NCI-H1105 treated with DMSO at 0.1 percent for 48 hours (cell line): ENCODE measurements around the gene EXOC7.
A peak's percentile ranks its signal among the peaks of the same experiment; 100 is the strongest.

Source experiments
- DNase-seq: peaks from one replicate; lab custom pipeline; 2025; lab: John Stamatoyannopoulos, UW

Gene EXOC7

GRCh38 chr17:76103274-76104139 lies at the start of gene EXOC7:
Gene EXOC7, minus strand, starts transcription at chr17:76103787. Its CDS starts 95 bp downstream, at chr17:76103692.
- peak; percentile 82 for DNase-seq

- no peak for DNase-seq
These were observed 49.6 kb upstream of the EXOC7 start for GRCh38 chr17:76153202-76153601.

- DNase-seq = no peak
These were observed 49.0 kb upstream of the EXOC7 start for GRCh38 chr17:76152591-76152990.

- no peak for DNase-seq
These were observed 48.4 kb upstream of the EXOC7 start for GRCh38 chr17:76151896-76152454.

GRCh38 chr17:76150712-76151622 lies 47.4 kb upstream of the EXOC7 start:
- no peak for DNase-seq

GRCh38 chr17:76149214-76149613 lies 45.6 kb upstream of the EXOC7 start:
- DNase-seq = no peak

- no peak for DNase-seq
These were observed 44.4 kb upstream of the EXOC7 start for GRCh38 chr17:76148015-76148326.

- DNase-seq = peak; percentile 58
These were observed 43.8 kb upstream of the EXOC7 start for GRCh38 chr17:76147211-76148014.

- DNase-seq = no peak
These were observed 42.7 kb upstream of the EXOC7 start for GRCh38 chr17:76146053-76146851.

GRCh38 chr17:76145231-76146052 lies 41.9 kb upstream of the EXOC7 start:
- DNase-seq = no peak

- DNase-seq = no peak
These were observed 39.0 kb upstream of the EXOC7 start for GRCh38 chr17:76142585-76143041.

- no peak for DNase-seq
These were observed 38.5 kb upstream of the EXOC7 start for GRCh38 chr17:76142039-76142584.

GRCh38 chr17:76141212-76142038 lies 37.8 kb upstream of the EXOC7 start, which contains the start of gene FOXJ1:
Gene FOXJ1, minus strand, starts transcription at chr17:76141245. Its CDS starts 850 bp downstream, at chr17:76140395.
- DNase-seq = peak; percentile 91

- no peak for DNase-seq
These were observed 37.1 kb upstream of the EXOC7 start for GRCh38 chr17:76140661-76141211.

GRCh38 chr17:76139801-76140660 lies 36.4 kb upstream of the EXOC7 start:
- peak; percentile 18 for DNase-seq

GRCh38 chr17:76138896-76139752 lies 35.5 kb upstream of the EXOC7 start:
- DNase-seq = no peak
